Psoas muscle (tissue), 8 donors: Measurements from ENCODE around the gene KNTC1. TPM values are rescaled to one million over a fixed set of nuclear protein-coding genes. Genes with fewer than 3 reads are reported as not detected.
"Not testable (repeated sequence)": the region's sequence is repeated elsewhere in the genome, so short reads cannot be mapped to it uniquely, and the experiment has no call there.

Source experiments
- ATAC-seq, 4 donors: fragments of 200-7000 bp; cut with Tn5 transposase; one replicate each; pipeline ENCODE4 v1.9.1; 2020; ENCODE audit warnings: moderate library complexity in 3 of 4, mild to moderate bottlenecking in 2 of 4
- DNase-seq, 2 donors: peaks; one replicate each; pipeline ENCODE4 v3.0.0-alpha.2; 2020
- H3K27ac ChIP-seq: fragments of 200-600 bp; one replicate; pipeline ENCODE4 v1.8.0; 2022
- H3K27me3 ChIP-seq, 3 donors: fragments of 200-600 bp in 1 of 3; one replicate each; pipeline versions ENCODE4 v1.6.1 to v1.8.0; 2013 to 2022; ENCODE audit warnings: low read length in 2 of 3, mild to moderate bottlenecking in 2 of 3, moderate library complexity in 1 of 3; ENCODE audit not compliant: insufficient read depth in 3 of 3
- H3K36me3 ChIP-seq, 2 donors: fragments of 200-600 bp in 1 of 2; one replicate each; pipeline versions ENCODE4 v1.6.1 to v1.8.0; 2013 to 2022; ENCODE audit warnings: low read depth in 1 of 2, mild to moderate bottlenecking in 1 of 2, moderate library complexity in 1 of 2; ENCODE audit not compliant: insufficient read depth in 1 of 2
- H3K4me1 ChIP-seq: fragments of 200-600 bp; one replicate; pipeline ENCODE4 v1.8.0; 2022
- H3K4me3 ChIP-seq: fragments of 200-600 bp; one replicate; pipeline ENCODE4 v1.8.0; 2022; ENCODE audit warnings: mild to moderate bottlenecking
- H3K9me3 ChIP-seq: fragments of 200-600 bp; one replicate; pipeline ENCODE4 v1.8.0; 2022
- WGBS, 3 donors: extraction: QIAGEN DNeasy Blood & Tissue Kit; methylation state at CpG; one replicate each; pipeline versions ENCODE4 v1.1.6 to v1.1.7; 2013; 5-methylcytosine and 5-hydroxymethylcytosine counted together
- intact Hi-C, 2 donors: fragments of 100-400 bp; cut with DNase I; formaldehyde crosslinking; loops; one replicate each; pipeline versions ENCODE4 v1.11.0 to v1.14.2; 2022
- polyA plus RNA-seq, 3 donors: library from polyadenylated mRNA; stranded (reverse); fragments of 200-250 nt; gene quantifications; one replicate each; pipeline ENCODE4 v1.2.3, GENCODE V29; 2013
- total RNA-seq, 4 donors: library from RNA; stranded (reverse); fragmentation: NEBNext Ultra II Directional in 2 of 4; extraction: Animal tissue kit (Norgen Biotek cat#: 25700) in 2 of 4; gene quantifications; one replicate each; pipeline versions ENCODE4 v1.2.1 to v1.2.4, GENCODE V29; 2021 to 2023
- TF ChIP-seq, protein P1 (sequence below): fragments of 200-600 bp; IDR thresholded peaks from one replicate; pipeline ENCODE4 v1.8.0; 2022; ENCODE audit warnings: antibody characterized with exemption
- donor health status: healthy with polysubstance abuse.
- donor health status: DM: no; HTN: no; CAD: no; lungs with moderate emphysema.
- donor health status: Bipolar disorder and iron deficiency.
- donor health status: healthy.
- donor health status: DM: yes; HTN: yes; CAD: no.
- donor health status: DM: no; HTN: no; CAD: no.
- donor health status: DM: no; HTN: no; CAD: no.
- donor health status: DM: yes; HTN: yes; CAD: no.

KNTC1 gene
- total and polyA plus RNA-seq, 7 donors = 1.5 to 3.3 (median 2.0) TPM

DNA sequence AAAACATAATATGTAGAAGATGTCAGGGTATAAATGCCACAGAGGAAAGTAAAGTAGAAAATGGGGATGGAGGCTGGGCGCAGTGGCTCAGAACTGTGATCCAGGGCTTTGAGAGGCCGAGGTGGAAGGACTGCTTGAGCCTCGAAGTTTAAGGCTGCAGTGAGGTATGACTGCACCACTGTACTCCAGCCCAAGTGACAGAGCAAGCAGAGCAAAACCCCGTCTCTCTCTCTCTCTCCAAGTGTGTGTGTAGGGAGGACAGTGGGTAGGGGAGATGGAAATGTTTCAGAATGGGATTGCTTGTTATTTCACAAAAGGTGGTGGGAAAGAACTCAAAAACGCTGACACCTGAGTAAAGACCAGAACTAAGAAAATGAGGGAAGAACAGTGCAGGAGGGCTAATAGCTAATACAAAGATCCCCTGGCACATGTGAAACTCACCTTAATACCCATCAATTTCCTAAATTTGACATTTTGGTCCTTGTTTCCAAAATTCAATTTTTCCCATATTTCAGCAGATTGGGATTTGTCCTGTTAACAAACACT lies 20.6 kb upstream of the KNTC1 start:
- Histone ChIP-seq H3K36me3 (peaks cover 13 to 94% of the 10 kb centered on the region in 2 donors), H3K4me1 (peaks cover under 1% of the 10 kb centered on the region), H3K4me3 (no peak overlapping the region), H3K9me3 (no peaks in the 10 kb centered on the region), H3K27me3 (no peaks in the 10 kb centered on the region), H3K27ac (no peak overlapping the region)
- no peak for DNase-seq
- ATAC-seq = no peak
- intact Hi-C loops = loop anchor here (5.0 to 10.0 kb wide), 2 partner anchors 172 to 174 kb away; no protein-coding TSS in a partner anchor
- WGBS, 3 donors = 91 to 92% (median 92%) methylated on average over 5 of the region's 5 CpGs
- TF ChIP-seq, protein P1, sequence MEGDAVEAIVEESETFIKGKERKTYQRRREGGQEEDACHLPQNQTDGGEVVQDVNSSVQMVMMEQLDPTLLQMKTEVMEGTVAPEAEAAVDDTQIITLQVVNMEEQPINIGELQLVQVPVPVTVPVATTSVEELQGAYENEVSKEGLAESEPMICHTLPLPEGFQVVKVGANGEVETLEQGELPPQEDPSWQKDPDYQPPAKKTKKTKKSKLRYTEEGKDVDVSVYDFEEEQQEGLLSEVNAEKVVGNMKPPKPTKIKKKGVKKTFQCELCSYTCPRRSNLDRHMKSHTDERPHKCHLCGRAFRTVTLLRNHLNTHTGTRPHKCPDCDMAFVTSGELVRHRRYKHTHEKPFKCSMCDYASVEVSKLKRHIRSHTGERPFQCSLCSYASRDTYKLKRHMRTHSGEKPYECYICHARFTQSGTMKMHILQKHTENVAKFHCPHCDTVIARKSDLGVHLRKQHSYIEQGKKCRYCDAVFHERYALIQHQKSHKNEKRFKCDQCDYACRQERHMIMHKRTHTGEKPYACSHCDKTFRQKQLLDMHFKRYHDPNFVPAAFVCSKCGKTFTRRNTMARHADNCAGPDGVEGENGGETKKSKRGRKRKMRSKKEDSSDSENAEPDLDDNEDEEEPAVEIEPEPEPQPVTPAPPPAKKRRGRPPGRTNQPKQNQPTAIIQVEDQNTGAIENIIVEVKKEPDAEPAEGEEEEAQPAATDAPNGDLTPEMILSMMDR = no peak

DNA sequence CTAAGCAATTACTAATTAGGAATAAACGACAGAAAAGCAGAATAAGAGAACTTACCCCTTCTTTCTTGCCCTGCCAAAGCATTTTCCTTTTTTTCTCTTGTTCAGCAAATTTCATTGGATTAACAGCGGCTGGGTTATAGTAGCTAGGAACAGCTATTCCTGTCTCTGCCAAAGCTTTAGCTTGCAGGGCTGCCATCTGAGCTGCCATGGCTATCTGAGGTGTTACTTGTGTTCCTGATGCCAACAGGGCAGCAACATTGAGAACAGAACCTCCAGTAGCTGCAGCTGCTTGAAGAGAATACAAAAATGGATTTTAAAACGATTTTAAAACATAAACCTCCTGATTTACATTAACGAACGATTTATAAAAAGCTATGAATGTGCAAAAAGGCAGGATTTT lies 18.9 kb upstream of the KNTC1 start:
- intact Hi-C loops = loop anchor here (5.0 to 10.0 kb wide), 2 partner anchors 173 to 176 kb away; no protein-coding TSS in a partner anchor
- TF ChIP-seq, protein P1 = no peak
- H3K4me1 ChIP-seq = no peaks in the 10 kb centered on the region
- no peak for ATAC-seq
- WGBS, 3 donors = 56 to 83% (median 67%) methylated on average over 5 of the region's 5 CpGs
- DNase-seq = no peak
- H3K9me3 ChIP-seq = no peaks in the 10 kb centered on the region
- H3K4me3 ChIP-seq = no peak overlapping the region
- H3K27ac ChIP-seq = no peak overlapping the region
- H3K27me3 ChIP-seq = no peaks in the 10 kb centered on the region
- H3K36me3 ChIP-seq = peaks cover 18 to 100% of the 10 kb centered on the region in 2 donors

DNA sequence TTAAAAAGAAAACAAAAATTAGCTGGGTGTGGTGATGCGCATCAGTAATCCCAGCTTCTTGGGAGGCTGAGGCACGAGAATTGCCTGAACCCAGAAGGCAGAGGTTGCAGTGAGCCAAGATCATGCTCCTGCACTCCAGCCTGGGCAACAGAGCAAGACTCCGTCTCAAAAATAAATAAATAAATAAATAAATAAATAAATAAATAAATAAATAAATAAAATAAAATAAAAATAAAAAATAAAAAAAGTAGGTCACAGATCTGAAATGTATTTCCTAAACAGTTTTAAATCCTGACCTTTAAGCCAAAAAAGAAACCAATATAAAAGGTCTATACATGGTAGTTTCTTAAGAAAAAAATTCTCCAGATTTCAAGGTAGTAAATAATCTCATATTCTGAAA lies 14.0 kb upstream of the KNTC1 start:
- intact Hi-C loops = loop anchor here in 1 of 2 donors (10.0 kb wide), 2 partner anchors 812 to 1112 kb away; no protein-coding TSS in a partner anchor
- 89 to 92% (median 90%) methylated on average over 3 of the region's 3 CpGs for WGBS, 3 donors
- ATAC-seq, DNase-seq, H3K27ac ChIP-seq, H3K4me3 ChIP-seq, H3K9me3 ChIP-seq, H3K27me3 ChIP-seq, H3K4me1 ChIP-seq: not testable (repeated sequence)
- peaks cover 23 to 100% of the 10 kb centered on the region in 2 donors for H3K36me3 ChIP-seq

DNA sequence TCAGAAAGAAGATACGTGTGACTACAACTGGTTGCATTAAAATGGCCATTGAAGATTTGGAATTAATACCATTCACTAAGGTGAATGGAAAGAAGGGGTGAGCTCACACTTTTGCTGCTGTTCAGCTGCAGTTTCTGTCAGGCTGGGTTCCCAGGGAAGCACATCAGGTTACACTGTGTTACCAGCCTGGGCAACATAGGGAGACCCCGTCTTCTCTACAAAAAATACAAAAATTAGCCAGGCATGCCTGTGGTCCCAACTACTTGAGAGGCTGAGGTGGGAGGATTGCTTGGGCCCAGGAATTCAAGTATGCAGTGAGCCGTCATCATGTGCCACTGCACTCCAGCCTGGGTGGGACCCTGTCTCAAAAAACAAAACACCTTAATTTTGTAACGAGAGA lies 13.4 kb upstream of the KNTC1 start:
- Histone ChIP-seq H3K27me3 (no peaks in the 10 kb centered on the region), H3K9me3 (no peaks in the 10 kb centered on the region), H3K4me1 (no peaks in the 10 kb centered on the region), H3K4me3 (no peak overlapping the region), H3K27ac (no peak overlapping the region), H3K36me3 (peaks cover 25 to 100% of the 10 kb centered on the region in 2 donors)
- TF ChIP-seq, protein P1 = no peak
- intact Hi-C loops = loop anchor here in 1 of 2 donors (10.0 kb wide), 2 partner anchors 811 to 1111 kb away; no protein-coding TSS in a partner anchor
- WGBS, 3 donors = 88 to 94% (median 90%) methylated on average over 4 of the region's 4 CpGs
- ATAC-seq (no peak), DNase-seq (no peak)

DNA sequence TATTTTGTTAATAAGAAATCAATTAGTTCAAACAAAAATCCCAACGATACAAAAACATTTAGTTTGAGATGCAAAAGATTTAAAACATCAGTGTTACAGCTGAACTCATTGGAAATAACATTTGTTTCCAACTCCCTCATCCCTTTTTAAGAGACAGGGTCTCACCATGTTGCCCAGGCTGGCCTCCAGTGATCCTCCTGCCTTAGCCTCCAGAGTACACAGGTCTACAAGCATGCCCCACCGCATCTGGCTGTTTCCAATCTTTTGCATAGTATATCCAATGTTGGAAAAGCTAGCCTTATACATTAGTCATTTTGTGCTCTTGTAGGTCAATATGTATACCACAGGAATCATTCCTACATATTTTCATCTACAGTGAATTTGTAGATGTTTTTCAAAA lies 11.8 kb upstream of the KNTC1 start:
- Histone ChIP-seq H3K9me3 (no peaks in the 10 kb centered on the region), H3K36me3 (peaks cover 20 to 100% of the 10 kb centered on the region in 2 donors), H3K4me3 (no peak overlapping the region), H3K27me3 (no peaks in the 10 kb centered on the region), H3K4me1 (peaks cover 8% of the 10 kb centered on the region), H3K27ac (no peak overlapping the region)
- TF ChIP-seq, protein P1 = no peak
- 89 to 96% (median 95%) methylated on average over 2 of the region's 2 CpGs for WGBS, 3 donors
- intact Hi-C loops = loop anchor here (5.0 to 10.0 kb wide), 3 partner anchors 38 to 1110 kb away; no protein-coding TSS in a partner anchor
- ATAC-seq (no peak), DNase-seq (no peak)
